HCT116 (cell line): Measurements from ENCODE around the gene CDC42EP4. TPM values are rescaled to one million over a fixed set of nuclear protein-coding genes. Genes with fewer than 3 reads are reported as not detected.
A peak's percentile ranks its signal among the peaks of the same experiment; 100 is the strongest.

Experiments
- ATAC-seq: fragments of 200-7000 bp; cut with Tn5 transposase; 2 replicates; pipeline ENCODE4 v1.9.1; 2020; ENCODE audit warnings: mild to moderate bottlenecking, moderate library complexity
- BruUV-seq: library from RNA; stranded (reverse); fragments of 400-500 nt; replicated peaks from 2 replicates; lab custom pipeline; 2021; lab: Mats Ljungman, UMichigan
- CTCF ChIA-PET: fragments of 300-600 bp; sonication (Branson Sonifier 250); formaldehyde crosslinking; loops from one replicate; lab custom pipeline; 2021; ENCODE audit warnings: antibody characterized with exemption; lab: Charles Lee
- POLR2A ChIA-PET: fragments of 300-600, 350-600 bp; sonication (Branson Sonifier 250); formaldehyde crosslinking; loops from one replicate; lab custom pipeline; 2021; ENCODE audit warnings: antibody characterized with exemption; lab: Charles Lee
- RAD21 ChIA-PET, 2 experiments: fragments of 300-600 bp; sonication (Branson Sonifier 250); formaldehyde crosslinking; loops; one replicate each; lab custom pipeline; 2023; ENCODE audit warnings: low total read pairs in 2 of 2; ENCODE audit not compliant: uncharacterized antibody in 2 of 2, unreplicated experiment in 2 of 2, low non-redundant PET in 1 of 2; lab: Charles Lee
- DNase-seq: peaks from one replicate; pipeline ENCODE4 v3.0.0-alpha.2; 2010; ENCODE audit warnings: low read depth, low spot score
- H2AFZ ChIP-seq: fragments of 200-600 bp; shearing (Covaris generic), sonication (generic); 2 replicates; pipeline ENCODE4 v1.6.1; 2017; ENCODE audit warnings: low read depth, mixed run types, mixed read lengths, antibody characterized with exemption, low read length; ENCODE audit not compliant: poor library complexity, severe bottlenecking
- H3K27ac ChIP-seq: 2 replicates; pipeline ENCODE4 v1.5.1; 2012; ENCODE audit warnings: low read depth, low read length
- H3K27me3 ChIP-seq: fragments of 200-600 bp; sonication (generic); 2 replicates; pipeline ENCODE4 v1.6.1; 2016; ENCODE audit warnings: mixed run types, low read length, mixed read lengths; ENCODE audit not compliant: insufficient read depth
- H3K36me3 ChIP-seq, 2 experiments: fragments of 200-500 bp in 1 of 2; fragments of 200-600 bp in 1 of 2; sonication (Bioruptor generic) in 1 of 2; sonication (generic) in 1 of 2; 2 replicates each; pipeline versions ENCODE4 v1.5.1 to v1.6.1; 2014 to 2016; ENCODE audit warnings: low read length in 2 of 2, inconsistent platforms in 1 of 2, mixed read lengths in 1 of 2, mixed run types in 1 of 2; ENCODE audit not compliant: insufficient read depth in 2 of 2, control insufficient read depth in 1 of 2
- H3K4me1 ChIP-seq, 2 experiments: fragments of 200-600 bp in 1 of 2; sonication (generic) in 1 of 2; 2 replicates each; pipeline versions ENCODE4 v1.5.1 to v1.6.1; 2012 to 2017; ENCODE audit warnings: low read length in 2 of 2, inconsistent platforms in 1 of 2, mild to moderate bottlenecking in 1 of 2, mixed read lengths in 1 of 2, mixed run types in 1 of 2, moderate library complexity in 1 of 2; ENCODE audit not compliant: insufficient read depth in 2 of 2, control insufficient read depth in 1 of 2
- H3K4me2 ChIP-seq: fragments of 200-600 bp; sonication (generic); 2 replicates; pipeline ENCODE4 v1.6.1; 2017; ENCODE audit warnings: mixed run types, low read length, mixed read lengths
- H3K4me3 ChIP-seq, 2 experiments: fragments of 200-600 bp in 1 of 2; sonication (generic) in 1 of 2; replicated peaks in 1 of 2; 2 replicates each; pipeline ENCODE4 v1.5.1; 2011 to 2016; ENCODE audit warnings: low read length in 2 of 2, control low read depth in 1 of 2, low read depth in 1 of 2, mild to moderate bottlenecking in 1 of 2, mixed read lengths in 1 of 2, mixed run types in 1 of 2
- H3K79me2 ChIP-seq: fragments of 200-600 bp; sonication (generic); 2 replicates; pipeline ENCODE4 v1.6.1; 2017; ENCODE audit warnings: mild to moderate bottlenecking, mixed run types, low read length, moderate library complexity, mixed read lengths; ENCODE audit not compliant: insufficient read depth
- H3K9ac ChIP-seq: fragments of 200-600 bp; sonication (generic); 2 replicates; pipeline ENCODE4 v1.6.1; 2016; ENCODE audit warnings: low read length, mixed read lengths
- H3K9me2 ChIP-seq: fragments of 200-600 bp; sonication (generic), shearing (Covaris generic); 2 replicates; pipeline ENCODE4 v1.6.1; 2017; ENCODE audit warnings: mixed run types, mild to moderate bottlenecking, moderate library complexity; ENCODE audit not compliant: insufficient read depth
- H3K9me3 ChIP-seq, 2 experiments: fragments of 200-500 bp in 1 of 2; fragments of 200-600 bp in 1 of 2; sonication (Bioruptor generic) in 1 of 2; sonication (generic) in 1 of 2; 2 replicates each; pipeline ENCODE4 v1.6.1; 2014 to 2017; ENCODE audit warnings: low read length in 2 of 2, mixed read lengths in 2 of 2, inconsistent platforms in 1 of 2, low read depth in 1 of 2, mild to moderate bottlenecking in 1 of 2, mixed run types in 1 of 2, moderate library complexity in 1 of 2; ENCODE audit not compliant: control insufficient read depth in 1 of 2, insufficient read depth in 1 of 2
- H4K20me1 ChIP-seq: fragments of 200-600 bp; sonication (generic), shearing (Covaris generic); 2 replicates; pipeline ENCODE4 v1.6.1; 2017; ENCODE audit warnings: mixed run types, mild to moderate bottlenecking, moderate library complexity; ENCODE audit not compliant: insufficient read depth
- ELF1 ChIP-seq: IDR thresholded peaks from 2 replicates; pipeline ENCODE4 v1.6.1; 2012; ENCODE audit warnings: low read depth, borderline replicate concordance
- FOSL1 ChIP-seq: IDR thresholded peaks from 2 replicates; pipeline ENCODE4 v1.6.1; 2012; ENCODE audit warnings: low read depth
- JUND ChIP-seq: IDR thresholded peaks from 2 replicates; pipeline ENCODE4 v1.6.1; 2012
- MAX ChIP-seq: IDR thresholded peaks from 2 replicates; pipeline ENCODE4 v1.6.1; 2012
- POLR2AphosphoS5 ChIP-seq: IDR thresholded peaks from 2 replicates; pipeline ENCODE4 v1.6.1; 2011; ENCODE audit warnings: mild to moderate bottlenecking, low read depth, low read length, moderate library complexity
- RAD21 ChIP-seq: IDR thresholded peaks from 2 replicates; pipeline ENCODE4 v1.6.1; 2012; ENCODE audit warnings: low read depth, mild to moderate bottlenecking
- SP1 ChIP-seq: IDR thresholded peaks from 2 replicates; pipeline ENCODE4 v1.6.1; 2012; ENCODE audit warnings: low read depth
- YY1 ChIP-seq: IDR thresholded peaks from 2 replicates; pipeline ENCODE4 v1.6.1; 2011; ENCODE audit warnings: low read length, low read depth, moderate library complexity, mild to moderate bottlenecking; ENCODE audit not compliant: insufficient replicate concordance; ENCODE audit errors: extremely low read depth
- intact Hi-C: fragments of 100-400 bp; cut with micrococcal nuclease; formaldehyde crosslinking; loops from 2 replicates; pipeline ENCODE4 v1.10.0; 2022
- total RNA-seq: library from RNA; stranded (reverse); gene quantifications from one replicate; pipeline ENCODE4 v1.2.1, GENCODE V29; 2021; ENCODE audit not compliant: unreplicated experiment
- TF ChIP-seq, protein P1 (sequence below): IDR thresholded peaks from 2 replicates; pipeline ENCODE4 v1.6.1; 2011; ENCODE audit warnings: mild to moderate bottlenecking, low read length, moderate library complexity; ENCODE audit not compliant: insufficient replicate concordance; ENCODE audit errors: extremely low read depth

The CDC42EP4 gene
- total RNA-seq, 1 experiment from 2014 or later, result 54.9 TPM

- Histone ChIP-seq H3K9me2 (no peaks in the 10 kb centered on the region), H3K4me1 (peaks cover 82 to 91% of the 10 kb centered on the region in 2 experiments), H3K36me3 (peaks cover 0 to under 1% of the 10 kb centered on the region in 2 experiments; a peak in 1 of 4 replicates), H3K79me2 (peaks cover 98% of the 10 kb centered on the region), H3K4me3 (peak overlapping the region; percentile 38 to 50), H3K4me2 (peak overlapping the region; percentile 81), H3K27me3 (no peaks in the 10 kb centered on the region), H4K20me1 (no peaks in the 10 kb centered on the region), H2AFZ (no peak overlapping the region), H3K9me3 (no peaks in the 10 kb centered on the region), H3K27ac (peak overlapping the region; percentile 94), H3K9ac (peak overlapping the region; percentile 81)
- BruUV-seq, result no TSS peak
- ChIA-PET CTCF (interaction anchor here (0.8 to 1.3 kb wide), 5 partner anchors 17 to 734 kb away, joined by 4 to 9 read pairs (median 4); no protein-coding TSS in a partner anchor), RAD21 (interaction anchor here (0.5 to 1.7 kb wide), 5 partner anchors 17 to 130 kb away, joined by 3 to 7 read pairs (median 4); no protein-coding TSS in a partner anchor), POLR2A (interaction anchor here (1.4 to 2.0 kb wide), 8 partner anchors 9 to 79 kb away, joined by 3 to 15 read pairs (median 5); partner anchors contain the start of gene CDC42EP4)
- TF ChIP-seq YY1 (peak; percentile 54), SP1 (peak; percentile 92), RAD21 (no peak), POLR2AphosphoS5 (peak; percentile 72), MAX (peak; percentile 75), JUND (peak; percentile 88), ELF1 (no peak), FOSL1 (peak; percentile 83)
- TF ChIP-seq, protein P1, sequence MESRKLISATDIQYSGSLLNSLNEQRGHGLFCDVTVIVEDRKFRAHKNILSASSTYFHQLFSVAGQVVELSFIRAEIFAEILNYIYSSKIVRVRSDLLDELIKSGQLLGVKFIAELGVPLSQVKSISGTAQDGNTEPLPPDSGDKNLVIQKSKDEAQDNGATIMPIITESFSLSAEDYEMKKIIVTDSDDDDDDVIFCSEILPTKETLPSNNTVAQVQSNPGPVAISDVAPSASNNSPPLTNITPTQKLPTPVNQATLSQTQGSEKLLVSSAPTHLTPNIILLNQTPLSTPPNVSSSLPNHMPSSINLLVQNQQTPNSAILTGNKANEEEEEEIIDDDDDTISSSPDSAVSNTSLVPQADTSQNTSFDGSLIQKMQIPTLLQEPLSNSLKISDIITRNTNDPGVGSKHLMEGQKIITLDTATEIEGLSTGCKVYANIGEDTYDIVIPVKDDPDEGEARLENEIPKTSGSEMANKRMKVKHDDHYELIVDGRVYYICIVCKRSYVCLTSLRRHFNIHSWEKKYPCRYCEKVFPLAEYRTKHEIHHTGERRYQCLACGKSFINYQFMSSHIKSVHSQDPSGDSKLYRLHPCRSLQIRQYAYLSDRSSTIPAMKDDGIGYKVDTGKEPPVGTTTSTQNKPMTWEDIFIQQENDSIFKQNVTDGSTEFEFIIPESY, result peak; percentile 15
- DNase-seq (peak; percentile 79), ATAC-seq (peak; percentile 83)
- intact Hi-C loops, result loop anchor here (5.0 kb wide), 1 partner anchor 699 kb away; no protein-coding TSS in a partner anchor
These were observed 20.5 kb downstream of the CDC42EP4 start for GRCh38 chr17:73291260-73291801.
